HG02852 (cell line): ENCODE data around the gene SLF2.

Source experiments
- ATAC-seq: cut with Tn5 transposase; IDR thresholded peaks from one replicate; pipeline ENCODE4 v1.9.1; 2021; ENCODE audit warnings: mild to moderate bottlenecking, moderate library complexity; ENCODE audit not compliant: unreplicated experiment

Gene SLF2

DNA sequence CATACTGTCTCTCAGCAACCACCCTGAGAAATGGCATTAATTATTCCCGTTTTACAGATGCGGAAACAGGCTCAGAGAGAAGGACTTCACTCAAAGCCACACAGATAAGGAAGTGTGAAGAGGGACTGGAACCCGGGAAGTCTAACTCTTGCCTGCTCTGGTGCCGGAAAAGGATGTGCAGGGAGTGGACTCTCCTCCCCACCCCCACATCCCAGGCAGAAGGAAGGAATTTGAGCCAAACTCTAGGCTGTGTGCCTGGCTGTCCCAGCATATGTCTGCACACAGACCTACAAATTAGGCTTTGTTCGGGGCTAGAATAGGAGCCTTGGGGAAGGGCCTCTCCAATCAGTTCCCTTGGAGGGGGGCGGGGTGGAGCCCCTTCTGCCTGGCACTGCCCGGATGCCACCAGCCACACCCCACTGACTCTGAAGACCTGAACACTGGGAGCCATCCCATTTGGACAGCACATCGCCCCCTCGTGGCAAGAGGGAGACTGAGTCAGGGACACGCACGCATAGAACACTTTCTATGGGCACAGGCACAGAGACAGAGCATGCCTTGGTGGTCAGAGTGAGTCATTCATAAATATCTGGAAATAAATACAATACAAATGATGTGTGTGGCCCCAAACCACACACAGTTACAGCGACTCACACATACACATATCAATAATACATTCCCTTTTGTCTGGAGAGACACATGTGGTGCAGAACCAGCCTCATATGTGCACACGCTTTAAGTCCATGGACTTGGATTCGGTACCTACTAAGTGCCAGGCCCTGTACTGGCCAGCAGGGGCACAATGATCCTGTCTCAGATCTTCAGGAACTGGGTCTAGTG lies 100.0 kb downstream of the SLF2 start:
- peak; percentile 77 for ATAC-seq

DNA sequence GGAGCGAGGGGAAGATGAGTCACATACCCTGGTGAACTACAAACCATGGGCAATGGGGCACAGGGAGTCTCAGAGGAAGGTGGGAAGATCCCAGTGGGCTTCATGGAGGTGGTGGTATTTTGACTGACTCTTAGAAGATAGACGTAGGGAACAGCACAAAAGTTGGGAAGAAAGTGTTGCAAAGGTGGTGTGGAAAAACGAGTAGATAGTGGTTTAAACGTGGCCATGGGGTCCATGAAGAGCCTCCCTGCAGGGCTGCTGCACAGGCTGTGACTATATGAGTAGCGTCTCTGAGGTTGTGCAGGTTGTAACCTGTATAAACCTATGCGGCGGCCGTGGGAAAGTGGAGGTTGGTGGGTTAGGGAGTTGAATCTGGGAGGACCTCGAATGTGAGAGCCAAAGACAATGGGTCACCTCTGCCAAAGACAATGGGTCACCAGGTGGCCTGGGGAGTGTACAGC lies 100.6 kb downstream of the SLF2 start:
- ATAC-seq = no peak

DNA sequence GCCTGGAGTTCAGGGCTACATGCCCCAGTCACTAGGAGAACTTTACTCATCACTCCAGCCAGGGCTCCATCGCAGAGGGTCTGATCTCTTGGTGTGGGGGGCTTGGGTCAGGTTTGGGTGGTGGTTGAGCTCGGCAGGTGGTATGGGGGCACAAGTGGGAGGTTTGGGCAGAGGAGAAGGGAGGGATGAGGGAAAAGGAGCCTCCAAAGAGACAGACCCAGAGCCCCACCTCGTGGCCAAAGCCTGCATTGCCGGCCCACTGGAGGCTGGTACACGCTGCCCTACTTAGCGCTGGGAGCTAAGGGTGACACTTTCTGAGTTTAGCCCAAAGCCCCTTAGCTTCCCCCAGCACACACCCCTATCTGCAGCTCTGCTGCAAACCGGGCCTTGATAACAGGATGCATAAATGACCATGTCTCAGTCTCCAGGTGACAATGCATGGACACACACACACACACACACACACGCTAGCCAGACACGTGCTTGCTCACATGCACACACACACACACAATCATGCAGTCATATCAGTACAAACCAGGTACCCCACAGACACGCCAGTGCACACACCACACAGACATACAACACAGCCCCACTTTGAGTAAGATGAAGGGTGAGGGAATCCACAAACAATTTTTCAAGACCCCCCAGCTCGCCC lies 101.6 kb downstream of the SLF2 start:
- ATAC-seq = no peak
